ENCODE data around the gene PLD5.

Gene PLD5

GRCh38 chr1:242449661-242450060 is 74.8 kb downstream of the PLD5 start:
- no peak overlapping the region for H3K4me3 ChIP-seq (replicated peaks in 1 of 2; ENCODE audit: low read depth in 2 of 2, low read length in 2 of 2)
- no peak for TF ChIP-seq CTCF (IDR thresholded peaks at IDR 0.05; ENCODE audit: low read depth, low read length)
- no peak for DNase-seq (ENCODE audit: low read depth in 2 of 2)

GRCh38 chr1:242448910-242449645 is 75.4 kb downstream of the PLD5 start:
- DNase-seq (ENCODE audit: low read depth in 2 of 2), result no peak
- no peak overlapping the region for H3K4me3 ChIP-seq (replicated peaks in 1 of 2; ENCODE audit: low read depth in 2 of 2, low read length in 2 of 2)
- no peak for TF ChIP-seq CTCF (IDR thresholded peaks at IDR 0.05; ENCODE audit: low read depth, low read length)

- TF ChIP-seq CTCF (IDR thresholded peaks at IDR 0.05; ENCODE audit: low read depth, low read length), result no peak
- no peak for DNase-seq (ENCODE audit: low read depth in 2 of 2)
- no peak overlapping the region for H3K4me3 ChIP-seq (replicated peaks in 1 of 2; ENCODE audit: low read depth in 2 of 2, low read length in 2 of 2)
Observed at GRCh38 chr1:242447689-242448088, 76.8 kb downstream of the PLD5 start.

- H3K4me3 ChIP-seq (replicated peaks in 1 of 2; ENCODE audit: low read depth in 2 of 2, low read length in 2 of 2), result no peak overlapping the region
- no peak for TF ChIP-seq CTCF (IDR thresholded peaks at IDR 0.05; ENCODE audit: low read depth, low read length)
- DNase-seq (ENCODE audit: low read depth in 2 of 2), result no peak
Observed at GRCh38 chr1:242440757-242441156, 83.7 kb downstream of the PLD5 start.

- DNase-seq (ENCODE audit: low read depth in 2 of 2), result no peak
- H3K4me3 ChIP-seq (replicated peaks in 1 of 2; ENCODE audit: low read depth in 2 of 2, low read length in 2 of 2), result no peak overlapping the region
- TF ChIP-seq CTCF (IDR thresholded peaks at IDR 0.05; ENCODE audit: low read depth, low read length), result no peak
Observed at GRCh38 chr1:242435200-242435599, 89.3 kb downstream of the PLD5 start.

GRCh38 chr1:242432491-242433095 is 91.9 kb downstream of the PLD5 start:
- TF ChIP-seq CTCF (IDR thresholded peaks at IDR 0.05; ENCODE audit: low read depth, low read length), result no peak
- H3K4me3 ChIP-seq (replicated peaks in 1 of 2; ENCODE audit: low read depth in 2 of 2, low read length in 2 of 2), result no peak overlapping the region
- no peak for DNase-seq (ENCODE audit: low read depth in 2 of 2)
